Activated naive CD8-positive, alpha-beta T cell (primary cell): Measurements from ENCODE around the gene SERPINE1.

ENCODE experiments used
- H3K27ac Mint-ChIP-seq: one replicate; pipeline ENCODE4 v1.8.0; 2021; ENCODE audit warnings: mixed read lengths
- H3K27me3 Mint-ChIP-seq: one replicate; pipeline ENCODE4 v1.8.0; 2021; ENCODE audit warnings: mixed read lengths
- H3K36me3 Mint-ChIP-seq: one replicate; pipeline ENCODE4 v1.8.0; 2021; ENCODE audit warnings: mixed read lengths
- H3K4me1 Mint-ChIP-seq: one replicate; pipeline ENCODE4 v1.8.0; 2021; ENCODE audit warnings: low read depth, mixed read lengths
- H3K4me3 Mint-ChIP-seq: one replicate; pipeline ENCODE4 v1.8.0; 2021; ENCODE audit warnings: mild to moderate bottlenecking, mixed read lengths
- H3K9me3 Mint-ChIP-seq: one replicate; pipeline ENCODE4 v1.8.0; 2021; ENCODE audit warnings: low read depth, mixed read lengths

Gene SERPINE1

GRCh38 chr7:101172854-101173751 lies 46.2 kb downstream of the SERPINE1 start:
- H3K27ac Mint-ChIP-seq, result no peak overlapping the region
- H3K4me1 Mint-ChIP-seq, result peaks cover 52% of the 10 kb centered on the region
- H3K27me3 Mint-ChIP-seq, result peaks cover 58% of the 10 kb centered on the region
- no peaks in the 10 kb centered on the region for H3K36me3 Mint-ChIP-seq
- H3K9me3 Mint-ChIP-seq, result no peaks in the 10 kb centered on the region
- H3K4me3 Mint-ChIP-seq, result peak overlapping the region; percentile 44

GRCh38 chr7:101173752-101174244 lies 46.9 kb downstream of the SERPINE1 start:
- Mint-ChIP-seq H3K4me3 (peak overlapping the region; percentile 69), H3K4me1 (peaks cover 46% of the 10 kb centered on the region), H3K27ac (no peak overlapping the region), H3K36me3 (no peaks in the 10 kb centered on the region), H3K27me3 (peaks cover 55% of the 10 kb centered on the region), H3K9me3 (no peaks in the 10 kb centered on the region)

GRCh38 chr7:101174322-101174854 lies 47.5 kb downstream of the SERPINE1 start:
- H3K27ac Mint-ChIP-seq, result no peak overlapping the region
- H3K9me3 Mint-ChIP-seq, result no peaks in the 10 kb centered on the region
- H3K4me1 Mint-ChIP-seq, result peaks cover 45% of the 10 kb centered on the region
- peaks cover 51% of the 10 kb centered on the region for H3K27me3 Mint-ChIP-seq
- no peaks in the 10 kb centered on the region for H3K36me3 Mint-ChIP-seq
- H3K4me3 Mint-ChIP-seq, result peak overlapping the region; percentile 69

- peaks cover 36% of the 10 kb centered on the region for H3K4me1 Mint-ChIP-seq
- no peaks in the 10 kb centered on the region for H3K9me3 Mint-ChIP-seq
- no peak overlapping the region for H3K4me3 Mint-ChIP-seq
- peaks cover 46% of the 10 kb centered on the region for H3K27me3 Mint-ChIP-seq
- H3K36me3 Mint-ChIP-seq, result peaks cover under 1% of the 10 kb centered on the region
- H3K27ac Mint-ChIP-seq, result no peak overlapping the region
These were observed 48.8 kb downstream of the SERPINE1 start for GRCh38 chr7:101175664-101176063.

GRCh38 chr7:101177644-101178043 lies 50.7 kb downstream of the SERPINE1 start:
- peaks cover 48% of the 10 kb centered on the region for H3K27me3 Mint-ChIP-seq
- no peak overlapping the region for H3K27ac Mint-ChIP-seq
- H3K4me1 Mint-ChIP-seq, result peaks cover 29% of the 10 kb centered on the region
- no peaks in the 10 kb centered on the region for H3K9me3 Mint-ChIP-seq
- H3K4me3 Mint-ChIP-seq, result no peak overlapping the region
- H3K36me3 Mint-ChIP-seq, result peaks cover 2% of the 10 kb centered on the region

- peaks cover 2% of the 10 kb centered on the region for H3K36me3 Mint-ChIP-seq
- H3K27me3 Mint-ChIP-seq, result peaks cover 44% of the 10 kb centered on the region
- H3K9me3 Mint-ChIP-seq, result no peaks in the 10 kb centered on the region
- peaks cover 21% of the 10 kb centered on the region for H3K4me1 Mint-ChIP-seq
- H3K27ac Mint-ChIP-seq, result no peak overlapping the region
- peak overlapping the region; percentile 58 for H3K4me3 Mint-ChIP-seq
These were observed 52.2 kb downstream of the SERPINE1 start for GRCh38 chr7:101179117-101179516.

GRCh38 chr7:101179713-101180112 lies 52.8 kb downstream of the SERPINE1 start:
- Mint-ChIP-seq H3K4me3 (no peak overlapping the region), H3K4me1 (peaks cover 16% of the 10 kb centered on the region)

GRCh38 chr7:101180130-101180755 lies 53.3 kb downstream of the SERPINE1 start, which contains the start of gene NAT16:
TSS of gene NAT16 (minus strand) at chr7:101180293. CDS start at chr7:101174807, 5,486 bp downstream.
- Mint-ChIP-seq H3K27me3 (peaks cover 40% of the 10 kb centered on the region), H3K4me3 (peak within 1 kb of the TSS; percentile 64), H3K36me3 (peaks cover 2% of the 10 kb centered on the region), H3K4me1 (peaks cover 15% of the 10 kb centered on the region), H3K9me3 (no peaks in the 10 kb centered on the region), H3K27ac (no peak within 1 kb of the TSS)

More at GRCh38 chr7:101179713-101180112, 52.8 kb downstream of the SERPINE1 start:
- Mint-ChIP-seq H3K9me3 (no peaks in the 10 kb centered on the region), H3K27me3 (peaks cover 43% of the 10 kb centered on the region), H3K36me3 (peaks cover 2% of the 10 kb centered on the region), H3K27ac (no peak overlapping the region)

GRCh38 chr7:101185258-101185839 lies 58.4 kb downstream of the SERPINE1 start:
- H3K36me3 Mint-ChIP-seq, result peaks cover 2% of the 10 kb centered on the region
- H3K27ac Mint-ChIP-seq, result no peak overlapping the region
- H3K4me3 Mint-ChIP-seq, result no peak overlapping the region

GRCh38 chr7:101186194-101186593 lies 59.3 kb downstream of the SERPINE1 start:
- Mint-ChIP-seq H3K4me1 (peaks cover 6% of the 10 kb centered on the region), H3K27me3 (peaks cover 19% of the 10 kb centered on the region), H3K9me3 (no peaks in the 10 kb centered on the region), H3K36me3 (no peaks in the 10 kb centered on the region), H3K27ac (no peak overlapping the region), H3K4me3 (no peak overlapping the region)

More at GRCh38 chr7:101185258-101185839, 58.4 kb downstream of the SERPINE1 start:
- Mint-ChIP-seq H3K4me1 (peaks cover 10% of the 10 kb centered on the region), H3K9me3 (no peaks in the 10 kb centered on the region), H3K27me3 (peaks cover 23% of the 10 kb centered on the region)

- H3K36me3 Mint-ChIP-seq, result no peaks in the 10 kb centered on the region
- H3K27ac Mint-ChIP-seq, result no peak overlapping the region
- H3K9me3 Mint-ChIP-seq, result no peaks in the 10 kb centered on the region
- peaks cover 18% of the 10 kb centered on the region for H3K27me3 Mint-ChIP-seq
- no peak overlapping the region for H3K4me3 Mint-ChIP-seq
- peaks cover 5% of the 10 kb centered on the region for H3K4me1 Mint-ChIP-seq
These were observed 60.0 kb downstream of the SERPINE1 start for GRCh38 chr7:101186844-101187428.
